Measurements from ENCODE around the gene CPT1A.

The CPT1A gene

DNA sequence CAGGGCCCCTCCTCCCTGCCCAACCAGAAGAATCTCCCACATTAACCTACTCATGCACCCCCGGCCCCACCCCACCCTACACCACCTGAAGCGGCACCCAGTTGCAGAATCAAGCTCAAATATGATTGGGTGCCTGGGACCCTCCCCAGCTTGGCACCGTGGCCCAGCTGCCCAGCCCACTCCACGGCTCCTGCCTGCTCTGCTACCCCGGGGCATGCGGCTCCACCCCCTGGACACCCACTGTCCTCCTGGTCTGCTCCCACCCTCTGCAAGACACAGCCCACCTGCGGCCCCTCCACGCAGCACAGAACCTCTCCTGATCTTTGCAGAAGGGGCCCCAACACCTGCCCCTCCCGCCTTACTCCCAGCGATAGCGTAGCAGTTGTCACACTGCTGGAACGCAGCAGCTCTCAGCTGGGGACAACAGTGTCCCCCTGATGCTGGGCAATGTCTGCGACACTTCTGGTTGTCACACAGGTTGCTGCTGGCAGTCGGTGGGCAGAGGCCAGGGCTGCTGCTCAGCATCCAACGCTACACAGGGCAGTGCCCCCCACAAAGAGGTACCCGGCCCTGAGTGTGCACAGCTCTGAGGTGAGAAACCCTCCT, 58.4 kb downstream of the CPT1A start:
- no peak for DNase-seq

DNA sequence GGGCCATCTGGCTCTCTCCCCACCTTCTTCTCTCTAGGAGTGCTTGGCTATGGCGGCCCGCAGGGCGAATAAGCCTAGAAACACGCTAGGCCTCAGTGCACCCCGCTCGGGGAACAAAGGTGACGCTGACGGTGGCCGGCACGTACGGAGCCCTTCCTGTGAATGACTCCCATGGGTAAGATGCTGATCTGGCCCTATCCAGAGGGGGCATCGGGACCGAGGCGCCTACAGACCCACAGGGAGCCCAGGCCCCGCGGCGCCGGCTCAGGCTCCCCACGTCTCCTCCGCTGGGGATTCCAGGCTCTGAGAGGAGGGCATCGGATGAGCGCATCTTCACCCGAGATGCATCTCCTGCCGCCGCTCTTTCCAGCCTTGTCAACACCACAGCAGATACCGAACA, 59.0 kb downstream of the CPT1A start:
- no peak for DNase-seq

DNA sequence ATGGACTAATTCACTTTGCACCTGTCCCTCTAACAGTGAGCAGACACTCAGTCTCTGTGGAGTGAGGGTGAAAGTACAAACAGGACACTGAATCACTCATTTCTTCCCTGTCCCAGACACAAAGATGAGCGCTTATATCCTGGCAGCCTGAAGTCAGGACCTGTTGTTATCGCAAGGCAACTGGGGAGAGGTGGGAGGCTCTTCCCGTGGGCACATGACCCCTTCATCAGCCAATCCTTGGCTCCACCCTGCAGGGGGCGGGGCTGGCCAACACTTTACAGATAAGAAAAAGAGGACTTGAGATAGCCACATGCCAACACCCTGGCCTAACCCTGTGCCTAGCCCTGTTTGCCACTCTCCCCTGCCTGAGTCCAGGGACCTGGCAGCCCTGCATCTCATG, 60.9 kb downstream of the CPT1A start:
- DNase-seq = peak; percentile 29

DNA sequence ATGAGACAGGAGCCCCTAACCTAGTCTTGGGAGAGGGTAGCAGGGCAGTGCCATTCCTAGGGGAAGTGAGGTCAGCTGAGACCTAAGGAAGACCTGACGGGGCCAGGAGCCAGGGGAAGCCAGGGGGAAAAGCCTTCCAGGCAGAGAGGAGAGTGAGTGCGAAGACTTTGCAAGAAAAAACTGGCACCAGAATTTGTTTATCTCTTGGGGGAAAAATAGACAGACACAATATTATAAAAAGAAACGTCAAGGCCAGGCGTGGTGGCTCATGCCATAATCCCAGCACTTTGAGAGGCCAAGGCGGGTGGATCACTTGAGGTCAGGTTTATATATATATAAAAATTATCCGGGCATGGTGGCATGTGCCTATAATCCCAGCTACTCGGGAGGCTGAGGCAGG, 63.5 kb downstream of the CPT1A start:
- DNase-seq = no peak

DNA sequence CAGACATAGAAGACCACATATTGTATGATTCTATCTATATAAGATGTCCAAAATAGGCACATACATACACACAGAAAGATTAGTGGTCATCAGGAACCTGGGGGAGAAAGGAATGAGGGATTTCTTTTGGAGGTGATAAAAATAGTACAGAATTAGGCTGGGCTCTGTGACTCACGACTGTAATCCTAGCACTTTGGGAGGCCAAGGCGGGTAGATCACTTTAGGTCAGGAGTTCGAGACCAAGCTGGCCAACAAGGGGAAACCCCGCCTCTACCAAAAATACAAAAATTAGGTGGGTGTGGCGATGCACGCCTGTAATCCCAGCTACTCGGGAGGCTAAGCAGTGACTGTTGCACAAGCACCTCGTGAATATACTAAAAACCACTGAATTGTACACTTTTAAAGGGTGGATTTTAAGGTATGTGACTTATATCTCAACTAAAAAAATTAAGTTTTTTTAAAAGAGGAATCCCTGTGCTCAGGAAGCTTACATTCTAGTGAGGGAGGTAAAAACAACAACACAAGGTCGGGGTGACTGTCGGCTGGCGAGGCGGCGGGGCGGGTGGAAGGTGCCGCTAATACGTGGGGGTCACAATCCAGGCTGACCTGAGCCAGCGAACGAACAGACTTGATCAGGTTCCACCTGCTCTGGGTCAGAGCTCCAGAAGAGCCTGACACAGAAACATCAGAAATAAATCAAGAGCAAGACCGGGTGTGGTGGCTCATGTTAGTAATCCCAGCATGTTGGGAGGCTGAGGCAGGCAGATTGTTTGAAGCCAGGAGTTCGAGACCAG, 65.1 kb downstream of the CPT1A start:
- no peak for DNase-seq

DNA sequence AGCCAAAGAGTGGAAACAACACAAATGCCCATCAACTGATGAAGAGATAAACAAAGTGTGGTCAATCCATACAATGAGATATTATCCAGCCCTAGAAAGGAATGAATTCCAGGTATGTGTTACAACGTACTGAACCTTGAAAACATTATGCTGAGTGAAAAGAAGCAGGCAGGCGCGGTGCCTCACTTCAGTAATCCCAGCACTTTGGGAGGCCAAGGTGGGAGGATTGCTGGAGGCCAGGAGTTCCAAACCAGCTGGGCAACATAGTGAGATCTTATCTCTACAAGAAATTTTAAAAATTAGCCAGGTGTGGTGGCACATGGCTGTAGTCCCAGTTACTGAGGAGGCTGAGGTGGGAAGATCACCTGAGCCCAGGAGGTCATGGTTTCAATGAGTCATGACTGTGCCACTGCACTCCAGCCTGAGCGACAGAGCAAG, 65.7 kb downstream of the CPT1A start:
- no peak for DNase-seq

DNA sequence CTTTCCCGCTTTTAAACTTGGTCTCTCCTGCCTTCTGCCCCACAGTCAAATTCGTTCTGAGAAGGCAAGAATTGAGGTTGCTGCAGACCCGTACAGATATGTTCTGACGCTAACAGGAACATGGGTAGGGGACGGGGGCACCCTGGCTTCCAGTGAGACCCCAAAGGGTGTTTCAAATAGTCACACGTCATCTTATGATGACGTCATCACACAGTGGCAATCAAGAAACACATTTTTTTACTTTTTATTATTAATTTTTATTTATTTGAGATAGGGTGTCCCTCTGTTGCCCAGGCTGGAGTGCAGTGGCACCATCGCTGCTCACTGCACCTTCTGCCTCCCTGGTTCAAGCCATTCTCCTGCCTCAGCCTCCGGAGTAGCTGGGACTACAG, 67.5 kb downstream of the CPT1A start:
- no peak for DNase-seq

DNA sequence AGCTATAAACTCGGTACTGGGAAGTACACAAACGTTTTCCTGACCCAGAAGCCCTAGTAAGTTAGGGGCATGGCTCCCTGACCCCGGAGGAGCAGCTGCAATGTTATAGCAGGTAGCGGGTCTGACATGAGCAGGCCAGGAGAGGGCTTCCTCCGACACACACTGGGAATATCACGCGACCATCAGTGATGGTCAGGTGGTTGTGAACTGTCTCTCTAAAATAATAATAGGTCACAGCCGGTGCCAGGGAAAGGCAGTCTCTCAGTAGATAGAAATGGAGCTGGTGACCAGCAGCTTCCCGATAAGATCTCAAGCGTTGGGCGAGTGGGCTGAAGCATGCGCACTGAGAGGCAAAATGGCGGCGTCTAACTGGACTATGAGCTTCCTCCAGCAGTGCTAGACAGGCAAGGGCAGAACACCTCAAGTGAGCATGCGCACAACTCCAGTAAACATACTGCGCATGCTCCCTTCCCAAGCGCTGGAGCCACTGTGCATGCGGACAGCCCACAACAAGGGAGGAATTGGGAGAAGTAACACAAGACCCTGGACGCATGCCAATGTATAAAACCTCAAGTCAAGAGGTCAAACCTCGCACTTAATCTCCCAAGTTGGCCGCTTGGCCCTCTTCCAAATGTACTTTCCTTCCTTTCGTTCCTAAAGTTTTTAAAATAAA, 68.1 kb downstream of the CPT1A start:
- DNase-seq = no peak

DNA sequence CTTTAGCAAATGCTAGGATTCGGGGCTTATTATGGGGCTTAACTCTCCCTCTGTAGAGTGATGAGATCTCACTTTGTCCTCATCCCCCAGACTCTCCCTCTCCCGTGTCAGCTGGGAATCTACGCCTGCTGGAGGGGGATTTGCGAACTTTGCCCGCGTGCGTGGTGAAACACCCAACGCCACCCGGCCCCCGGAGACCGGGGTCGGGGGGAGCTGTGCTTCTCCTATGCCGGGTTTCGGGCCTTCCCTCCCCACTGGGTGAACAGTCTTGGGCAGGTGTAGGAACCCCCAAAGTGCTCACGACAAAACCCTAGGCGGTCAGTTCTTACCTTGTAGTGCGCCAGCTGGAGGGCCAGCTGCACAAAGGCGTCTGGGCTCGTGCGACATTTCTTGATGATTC, 68.8 kb downstream of the CPT1A start:
- DNase-seq = no peak

DNA sequence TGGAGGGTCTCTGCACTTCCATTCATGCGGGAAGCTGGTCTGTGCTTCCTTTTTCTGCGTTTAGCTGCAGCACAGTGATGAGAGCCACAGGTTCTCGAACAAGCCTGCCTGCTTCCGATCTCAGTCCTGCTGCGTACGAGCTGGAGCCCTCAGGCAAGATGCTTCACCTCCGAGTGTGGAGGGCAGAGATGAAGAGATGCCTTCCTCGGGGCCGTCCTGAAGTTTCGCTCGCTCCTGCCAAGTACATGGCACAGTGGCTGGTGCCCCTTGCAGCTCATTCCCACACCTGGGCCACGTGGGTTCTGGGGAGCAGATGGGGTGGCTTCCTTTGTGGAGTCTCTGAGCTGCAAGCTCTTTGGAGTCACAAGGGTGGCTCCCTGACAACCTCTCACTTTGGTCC, 70.9 kb downstream of the CPT1A start:
- DNase-seq = no peak

DNA sequence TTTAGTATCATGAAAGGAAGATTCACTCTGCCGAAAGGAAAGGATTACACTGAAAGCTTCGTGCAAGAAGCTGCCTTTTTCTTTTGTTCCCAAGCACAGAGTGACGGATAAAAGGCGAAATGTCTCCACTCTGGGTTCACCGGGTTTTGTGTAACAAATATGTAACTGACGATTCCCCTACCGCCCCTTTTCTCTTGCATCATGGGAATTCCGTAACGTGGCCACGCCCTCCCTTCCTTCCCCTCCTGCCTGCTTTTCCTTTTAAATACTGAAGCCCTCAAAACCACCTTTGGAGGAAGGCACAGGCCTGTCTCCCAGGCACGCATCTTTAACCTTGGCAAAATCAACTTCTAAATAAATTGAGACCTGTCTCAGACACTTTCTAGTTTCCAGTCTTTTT, 74.0 kb downstream of the CPT1A start:
- no peak for DNase-seq

DNA sequence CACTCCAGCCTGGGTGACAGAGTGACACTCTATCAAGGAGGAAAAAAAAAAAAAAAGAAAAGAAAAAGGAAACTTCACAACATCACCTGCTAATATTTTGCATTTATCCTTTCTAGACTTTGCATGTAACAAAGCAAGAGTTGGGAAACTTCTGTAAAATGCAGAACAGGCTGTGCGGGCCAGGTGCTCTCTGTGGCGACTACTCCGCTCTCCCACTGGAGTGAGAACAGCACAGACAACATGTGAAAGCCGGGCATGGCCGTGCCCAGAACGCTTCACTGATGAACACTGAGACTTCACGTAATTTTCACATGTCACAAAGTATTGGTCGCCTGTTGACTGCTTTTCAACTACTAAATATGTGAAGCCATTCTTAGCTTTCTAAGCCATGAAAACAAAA, 74.9 kb downstream of the CPT1A start:
- DNase-seq = no peak

DNA sequence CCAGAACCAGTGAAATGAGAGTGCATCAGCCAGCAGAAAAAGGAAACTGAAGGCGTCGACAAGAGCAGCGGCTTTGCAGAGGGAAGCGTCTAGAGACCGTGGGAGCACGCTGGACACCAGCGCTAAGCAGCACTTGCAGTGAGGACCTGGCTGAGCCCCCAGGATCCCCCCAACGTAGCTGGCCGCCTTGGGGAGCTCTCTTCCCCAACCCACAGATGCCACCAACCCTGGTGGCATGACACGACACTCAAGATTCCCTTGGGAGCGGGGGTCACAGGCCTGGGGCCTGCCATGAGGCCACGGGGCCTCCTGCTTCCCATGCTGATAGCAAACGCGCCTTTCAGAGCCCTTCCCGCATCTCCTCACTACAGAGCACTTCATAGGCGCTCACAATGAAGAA, 77.0 kb downstream of the CPT1A start:
- DNase-seq = no peak

DNA sequence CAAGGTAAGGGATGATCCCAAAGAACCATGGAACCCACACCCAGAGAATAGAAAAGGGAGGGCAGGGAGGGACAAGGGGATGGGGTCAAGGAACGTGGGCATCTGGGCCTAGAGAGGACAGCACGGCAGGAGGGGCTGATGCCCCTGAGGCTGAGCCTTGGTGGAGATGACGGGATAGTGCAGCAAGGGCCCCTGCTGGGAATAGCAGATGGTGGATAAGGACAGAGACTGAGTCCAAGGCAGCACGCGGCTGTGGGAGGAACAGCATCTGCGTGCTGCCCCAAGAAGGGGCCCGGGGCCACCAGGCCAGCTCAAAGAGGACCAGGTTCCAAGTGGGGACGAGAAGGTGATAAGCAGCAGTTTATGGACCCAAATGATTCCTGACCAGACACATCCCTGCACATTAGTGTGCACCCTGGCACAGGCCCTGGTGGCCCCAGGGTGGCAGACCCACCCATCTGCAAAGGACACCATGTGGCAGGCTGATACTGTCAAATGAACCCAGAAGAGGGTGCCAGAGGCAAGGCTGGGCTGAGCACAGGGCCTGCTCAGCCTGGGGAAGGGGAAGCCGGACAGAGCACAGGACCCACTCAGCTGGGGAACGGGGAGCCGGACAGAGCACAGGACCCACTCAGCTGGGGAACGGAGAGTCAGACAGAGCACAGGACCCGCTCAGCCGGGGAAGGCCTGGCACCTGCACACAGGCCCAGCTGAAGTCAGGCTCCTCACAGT, 77.6 kb downstream of the CPT1A start:
- no peak for DNase-seq

DNA sequence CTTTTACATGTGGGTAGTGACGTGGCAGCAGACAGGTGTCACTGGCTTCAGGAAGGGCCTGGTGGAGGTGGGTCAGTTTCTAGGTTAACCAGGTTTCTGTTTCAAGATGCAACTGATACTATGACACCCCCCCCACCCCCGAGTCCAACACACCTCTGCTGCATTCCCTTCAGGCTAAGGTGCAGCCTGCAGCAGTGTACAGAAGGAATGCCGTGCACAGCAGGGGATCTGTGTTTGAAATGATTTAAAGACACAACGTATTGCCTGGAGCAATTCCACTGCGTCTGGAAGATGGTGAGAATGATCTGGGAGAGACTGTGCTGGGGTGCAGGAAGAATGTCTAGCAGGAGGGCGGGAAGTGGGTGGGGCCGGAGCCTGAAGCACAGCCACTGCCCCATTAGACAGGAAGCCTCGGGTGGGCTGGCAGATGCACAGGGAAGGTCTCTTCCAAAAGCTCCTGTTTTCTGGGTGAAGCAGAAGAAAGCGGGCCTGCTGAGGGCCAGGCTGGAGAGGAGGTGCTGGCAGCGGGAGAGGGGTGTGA, 78.5 kb downstream of the CPT1A start:
- DNase-seq = no peak

DNA sequence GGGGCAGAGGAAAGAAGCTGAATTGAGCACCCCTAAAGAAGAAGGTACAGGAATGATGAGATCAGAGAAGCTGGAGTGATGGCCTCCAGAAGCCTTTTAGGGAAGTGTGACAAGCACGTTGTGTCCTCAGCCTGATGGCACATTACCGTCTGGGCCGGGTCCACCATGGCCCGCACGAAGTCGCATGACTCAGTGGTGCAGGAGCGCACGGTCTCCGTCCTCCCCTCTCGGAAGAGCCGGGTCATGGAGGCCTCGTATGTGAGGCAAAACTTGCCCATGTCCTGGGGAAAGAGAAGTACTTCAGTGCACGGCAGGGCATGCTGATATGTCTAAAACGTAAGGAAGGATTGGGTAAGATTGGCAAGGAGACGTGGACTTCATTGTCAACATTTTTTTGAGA, 79.2 kb downstream of the CPT1A start:
- DNase-seq = no peak

DNA sequence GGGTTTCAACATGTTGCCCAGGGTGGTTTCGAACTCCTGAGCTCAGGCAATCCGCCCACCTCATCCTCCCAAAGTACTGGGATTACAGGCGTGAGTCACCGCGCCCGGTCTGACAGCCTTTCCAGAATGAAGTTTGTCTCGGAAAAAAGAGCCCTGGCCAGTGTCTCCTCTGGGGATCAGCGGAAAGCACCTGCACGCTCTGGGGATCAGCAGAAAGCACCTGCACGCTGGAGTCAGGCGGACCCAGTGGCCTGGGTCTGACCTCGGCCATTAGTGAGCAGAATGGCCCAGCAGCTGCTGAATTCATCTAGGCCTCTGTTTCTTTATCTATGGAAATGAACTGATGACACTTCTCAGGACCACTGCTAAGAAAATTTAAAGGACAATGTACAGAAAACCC, 79.9 kb downstream of the CPT1A start:
- DNase-seq = no peak

DNA sequence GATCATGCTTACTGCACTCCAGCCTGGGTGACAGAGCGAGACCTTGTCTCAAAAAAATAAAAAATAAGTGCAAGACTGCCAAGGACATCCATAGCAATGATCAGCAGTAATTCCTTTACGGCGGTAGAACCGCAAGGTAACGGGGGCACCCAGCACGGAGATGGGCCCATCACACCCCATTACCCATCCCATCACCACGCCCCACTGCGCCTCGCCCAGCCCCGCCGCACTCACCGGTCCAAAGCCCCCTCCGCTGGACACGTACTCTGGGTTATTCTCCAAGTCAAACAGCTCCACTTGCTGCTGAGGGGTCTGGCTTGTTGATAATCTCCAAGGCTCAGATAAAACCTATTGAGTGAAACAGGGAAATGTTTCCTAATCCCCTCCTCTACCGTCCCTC, 81.7 kb downstream of the CPT1A start:
- no peak for DNase-seq

DNA sequence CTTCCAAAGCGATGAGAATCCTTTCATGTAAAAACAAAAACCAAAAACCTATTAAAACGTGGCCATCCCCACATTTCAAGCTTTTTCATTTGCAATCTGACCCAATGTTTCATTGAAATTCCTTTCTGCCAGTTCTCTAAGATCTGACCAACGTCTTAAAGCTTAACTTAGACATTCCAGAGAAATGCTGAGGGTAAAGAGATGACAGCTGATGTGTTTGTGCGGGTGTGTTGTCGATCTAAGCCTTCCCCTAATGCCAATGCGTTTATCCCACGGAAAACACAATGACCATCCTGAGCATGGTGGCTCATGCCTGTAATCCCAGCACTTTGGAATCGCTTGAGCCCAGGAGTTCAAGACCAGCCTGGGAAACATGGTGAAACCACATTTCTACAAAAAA, 84.0 kb downstream of the CPT1A start:
- no peak for DNase-seq

DNA sequence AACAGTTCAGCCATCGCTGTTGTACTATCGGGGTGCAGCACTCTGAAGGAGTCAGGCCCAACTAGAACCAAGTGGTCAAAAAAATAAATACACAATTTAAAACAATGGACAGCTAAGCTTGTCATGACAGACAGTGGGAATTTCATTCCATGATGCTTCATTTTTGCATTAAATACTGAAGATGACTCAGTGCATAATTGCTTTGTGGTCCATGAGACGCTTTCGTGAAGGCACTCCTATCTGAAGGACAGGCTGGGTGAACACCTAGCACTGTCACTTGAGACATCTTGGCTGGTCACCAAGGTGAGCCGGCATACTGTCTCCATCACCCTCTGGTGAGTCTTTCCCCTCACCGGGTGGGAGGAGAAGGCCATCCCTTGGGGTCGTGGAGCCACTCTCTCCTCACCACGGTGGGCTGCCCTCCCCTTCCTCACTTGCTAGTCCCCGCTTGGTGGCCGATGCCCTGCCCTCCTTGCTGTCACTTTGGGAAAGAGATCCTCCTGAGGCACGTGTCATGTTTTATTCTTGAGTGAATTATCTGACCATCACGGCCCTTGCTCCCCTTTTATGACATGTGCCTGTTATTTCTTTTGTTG, 85.4 kb downstream of the CPT1A start:
- DNase-seq = no peak

DNA sequence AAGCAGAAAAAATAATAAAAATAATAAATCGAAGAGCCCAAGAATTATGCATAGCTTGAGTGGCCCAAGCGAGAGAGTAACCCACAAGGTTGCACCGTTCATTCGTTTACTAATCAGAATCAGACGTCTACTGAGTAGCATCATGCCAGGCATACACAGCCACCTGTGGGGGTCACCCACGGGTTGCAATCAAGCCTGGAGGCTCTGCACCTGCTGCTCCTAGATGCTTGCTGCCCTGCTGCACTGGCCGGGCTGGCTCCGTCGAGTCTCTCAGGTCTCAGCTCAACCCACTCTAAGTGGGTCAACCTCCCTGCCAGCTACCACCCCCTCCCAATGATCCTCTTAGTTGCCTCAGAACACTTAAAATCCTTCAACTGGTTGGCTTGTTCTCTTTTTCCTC, 88.4 kb downstream of the CPT1A start:
- no peak for DNase-seq

DNA sequence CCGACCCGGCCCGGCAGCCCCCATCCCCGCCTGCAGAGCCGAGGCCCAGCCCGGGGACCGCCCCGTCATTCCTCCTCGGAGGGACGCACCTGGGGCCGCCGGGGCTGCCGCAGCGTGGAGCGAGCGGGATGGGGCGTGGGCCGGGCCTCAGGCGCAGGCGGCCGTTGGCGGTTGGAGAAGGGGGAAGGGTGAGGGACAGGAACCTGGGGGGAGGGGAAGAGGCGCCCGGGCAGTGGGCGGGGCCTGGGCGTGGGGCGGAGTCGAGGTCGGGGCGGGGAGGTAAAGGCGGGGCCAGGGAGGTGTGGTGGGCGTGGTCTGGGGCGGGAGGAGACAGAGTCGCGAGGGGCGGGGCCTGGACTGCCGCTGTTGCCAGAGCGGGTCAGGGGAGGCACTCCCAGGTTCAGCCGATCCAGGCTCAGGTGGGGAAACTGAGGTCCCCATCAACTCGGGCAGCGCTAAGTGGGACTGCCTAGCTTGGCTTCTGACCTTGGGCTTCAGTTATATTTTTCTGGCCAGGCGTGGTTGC, 90.3 kb downstream of the CPT1A start, which contains the start of gene TESMIN:
TSS of gene TESMIN (minus strand) at position 190 of the 526 bp plus-strand sequence. CDS start 860 bp downstream, outside the sequence.
- peak; percentile 97 for DNase-seq

DNA sequence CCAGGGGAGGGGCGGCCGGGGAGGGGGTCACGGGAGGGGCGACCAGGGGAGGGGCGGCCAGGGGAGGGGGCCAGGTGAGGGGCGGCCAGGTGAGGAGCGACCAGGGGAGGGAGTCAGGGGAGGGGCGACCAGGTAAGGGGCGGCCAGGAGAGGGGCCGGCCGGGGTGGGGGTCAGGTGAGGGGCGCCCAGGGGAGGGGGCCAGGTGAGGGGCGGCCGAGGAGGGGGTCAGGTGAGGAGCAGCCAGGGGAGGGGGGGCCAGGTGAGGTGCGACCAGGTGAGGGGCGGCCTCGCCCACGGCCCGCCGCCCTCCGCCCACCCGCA, 90.8 kb downstream of the CPT1A start:
- DNase-seq = no peak
